Parathyroid adenoma (tissue), 2 donors: Measurements from ENCODE around the gene ENTHD1.

Experiments
- H2AFZ ChIP-seq: fragments of 300-600 bp; sonication (generic); one replicate; pipeline ENCODE4 v1.7.0; 2017; ENCODE audit warnings: antibody characterized with exemption, mild to moderate bottlenecking
- H3K27ac ChIP-seq: fragments of 300-600 bp; sonication (generic); one replicate; pipeline ENCODE4 v1.7.0; 2017
- H3K27me3 ChIP-seq: fragments of 300-600 bp; sonication (generic); one replicate; pipeline ENCODE4 v1.7.0; 2017; ENCODE audit warnings: low read length; ENCODE audit not compliant: control insufficient read depth, insufficient read depth
- H3K36me3 ChIP-seq: fragments of 300-600 bp; sonication (generic); one replicate; pipeline ENCODE4 v1.7.0; 2017; ENCODE audit warnings: low read length; ENCODE audit not compliant: control insufficient read depth, insufficient read depth
- H3K4me1 ChIP-seq: fragments of 300-600 bp; sonication (generic); one replicate; pipeline ENCODE4 v1.7.0; 2017; ENCODE audit warnings: control low read depth
- H3K4me2 ChIP-seq: fragments of 300-600 bp; sonication (generic); one replicate; pipeline ENCODE4 v1.7.0; 2017; ENCODE audit warnings: low read length
- H3K4me3 ChIP-seq: fragments of 300-600 bp; sonication (generic); one replicate; pipeline ENCODE4 v1.7.0; 2017; ENCODE audit warnings: low read depth, low read length
- H3K79me2 ChIP-seq: fragments of 300-600 bp; sonication (generic); one replicate; pipeline ENCODE4 v1.7.0; 2017; ENCODE audit warnings: control low read depth
- H3K9ac ChIP-seq: fragments of 300-600 bp; sonication (generic); one replicate; pipeline ENCODE4 v1.7.0; 2017; ENCODE audit warnings: mild to moderate bottlenecking
- H3K9me3 ChIP-seq: fragments of 300-600 bp; sonication (generic); one replicate; pipeline ENCODE4 v1.7.0; 2017; ENCODE audit warnings: low read length; ENCODE audit not compliant: control insufficient read depth
- TF ChIP-seq, protein P1 (sequence below): fragments of 300-600 bp; sonication (generic); IDR thresholded peaks from one replicate; pipeline ENCODE4 v1.7.0; 2017; ENCODE audit warnings: antibody characterized with exemption, mild to moderate bottlenecking
- donor health status: primary hyperparathyroidism.

The ENTHD1 gene

DNA sequence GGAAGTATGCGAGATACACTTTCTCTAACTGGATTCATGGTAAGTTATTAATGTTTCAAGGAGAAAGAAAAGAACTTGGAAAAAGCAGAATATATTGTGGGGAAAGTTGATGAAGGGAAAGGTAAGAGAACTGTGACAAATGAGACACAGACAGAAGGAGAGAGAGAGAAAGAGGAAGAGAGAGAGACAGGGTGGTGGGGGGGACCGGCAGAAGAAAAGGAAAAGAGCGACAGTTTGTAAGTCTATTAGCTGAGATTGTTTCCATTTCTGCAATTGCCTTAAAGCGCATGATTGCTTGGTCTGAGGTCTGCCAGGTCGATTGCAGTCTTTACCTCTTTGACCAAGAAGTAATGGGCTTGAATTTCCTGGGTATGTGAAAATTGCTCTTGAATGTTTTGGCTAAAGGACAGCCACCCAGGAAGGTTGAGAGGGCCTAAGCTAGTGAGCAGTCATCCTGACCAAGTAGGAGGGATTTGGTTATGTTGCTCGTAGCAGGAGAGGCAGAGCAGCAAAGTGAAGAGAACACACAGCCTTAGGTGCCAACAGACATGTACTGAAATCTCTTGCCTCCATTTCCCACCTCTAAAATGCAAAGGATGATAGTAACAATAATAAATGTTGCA lies 43.1 kb upstream of the ENTHD1 start:
- TF ChIP-seq, protein P1, sequence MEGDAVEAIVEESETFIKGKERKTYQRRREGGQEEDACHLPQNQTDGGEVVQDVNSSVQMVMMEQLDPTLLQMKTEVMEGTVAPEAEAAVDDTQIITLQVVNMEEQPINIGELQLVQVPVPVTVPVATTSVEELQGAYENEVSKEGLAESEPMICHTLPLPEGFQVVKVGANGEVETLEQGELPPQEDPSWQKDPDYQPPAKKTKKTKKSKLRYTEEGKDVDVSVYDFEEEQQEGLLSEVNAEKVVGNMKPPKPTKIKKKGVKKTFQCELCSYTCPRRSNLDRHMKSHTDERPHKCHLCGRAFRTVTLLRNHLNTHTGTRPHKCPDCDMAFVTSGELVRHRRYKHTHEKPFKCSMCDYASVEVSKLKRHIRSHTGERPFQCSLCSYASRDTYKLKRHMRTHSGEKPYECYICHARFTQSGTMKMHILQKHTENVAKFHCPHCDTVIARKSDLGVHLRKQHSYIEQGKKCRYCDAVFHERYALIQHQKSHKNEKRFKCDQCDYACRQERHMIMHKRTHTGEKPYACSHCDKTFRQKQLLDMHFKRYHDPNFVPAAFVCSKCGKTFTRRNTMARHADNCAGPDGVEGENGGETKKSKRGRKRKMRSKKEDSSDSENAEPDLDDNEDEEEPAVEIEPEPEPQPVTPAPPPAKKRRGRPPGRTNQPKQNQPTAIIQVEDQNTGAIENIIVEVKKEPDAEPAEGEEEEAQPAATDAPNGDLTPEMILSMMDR: no peak
- H3K9me3 ChIP-seq: no peaks in the 10 kb centered on the region
- no peak overlapping the region for H3K4me2 ChIP-seq
- H3K27ac ChIP-seq: no peak overlapping the region
- no peak overlapping the region for H2AFZ ChIP-seq
- no peak overlapping the region for H3K9ac ChIP-seq
- no peak overlapping the region for H3K4me3 ChIP-seq
- H3K36me3 ChIP-seq: no peaks in the 10 kb centered on the region
- H3K79me2 ChIP-seq: no peaks in the 10 kb centered on the region
- no peaks in the 10 kb centered on the region for H3K27me3 ChIP-seq
- no peaks in the 10 kb centered on the region for H3K4me1 ChIP-seq

DNA sequence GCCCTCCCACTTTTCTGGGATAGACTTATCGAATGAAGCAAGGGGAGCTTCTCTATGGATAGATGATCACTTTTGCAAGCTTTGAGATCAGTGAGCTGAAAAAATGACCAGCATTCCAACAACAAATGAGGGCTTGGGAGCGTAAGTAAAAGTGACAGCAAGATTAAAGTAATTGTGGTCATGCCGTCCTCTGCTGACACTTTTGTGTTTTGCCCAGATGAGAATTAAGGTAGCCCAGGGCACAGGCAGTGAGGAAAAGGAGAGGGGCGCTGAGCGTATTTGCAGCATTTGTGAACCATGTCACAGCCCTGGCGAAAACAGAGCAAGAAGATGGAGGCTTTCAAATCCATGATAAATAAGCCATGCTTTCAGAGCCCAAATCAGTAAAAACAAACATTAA lies 42.1 kb upstream of the ENTHD1 start:
- H3K27ac ChIP-seq: no peak overlapping the region
- H3K4me2 ChIP-seq: no peak overlapping the region
- H3K9ac ChIP-seq: no peak overlapping the region
- H3K9me3 ChIP-seq: no peaks in the 10 kb centered on the region
- no peak overlapping the region for H3K4me3 ChIP-seq
- H3K27me3 ChIP-seq: no peaks in the 10 kb centered on the region
- no peaks in the 10 kb centered on the region for H3K36me3 ChIP-seq
- no peaks in the 10 kb centered on the region for H3K4me1 ChIP-seq
- H2AFZ ChIP-seq: no peak overlapping the region
- TF ChIP-seq, protein P1: no peak
- no peaks in the 10 kb centered on the region for H3K79me2 ChIP-seq

DNA sequence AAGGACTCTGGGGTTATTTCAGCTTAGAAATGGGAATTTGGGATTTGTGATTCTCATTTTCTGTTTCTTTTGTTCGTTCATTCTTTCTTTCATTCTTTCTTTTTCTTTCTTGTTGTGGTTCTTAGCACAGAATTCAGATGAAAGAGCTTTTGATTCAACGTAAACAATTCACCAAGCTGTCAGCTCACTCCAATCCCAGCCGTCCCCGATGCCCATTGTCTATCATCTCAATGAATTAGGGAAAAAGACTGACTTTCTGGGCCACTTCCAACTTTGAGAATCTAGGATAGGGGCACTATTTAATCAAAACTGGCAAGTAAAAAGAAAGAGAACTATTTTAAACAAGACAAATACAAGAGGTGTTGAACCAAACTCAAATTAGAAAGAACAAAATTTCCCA lies 41.6 kb upstream of the ENTHD1 start:
- Histone ChIP-seq H3K79me2 (no peaks in the 10 kb centered on the region), H3K9ac (no peak overlapping the region), H3K4me1 (no peaks in the 10 kb centered on the region), H3K36me3 (no peaks in the 10 kb centered on the region), H3K9me3 (no peaks in the 10 kb centered on the region), H3K27me3 (no peaks in the 10 kb centered on the region), H3K4me3 (no peak overlapping the region), H3K27ac (no peak overlapping the region), H2AFZ (no peak overlapping the region), H3K4me2 (no peak overlapping the region)
- TF ChIP-seq, protein P1: no peak

DNA sequence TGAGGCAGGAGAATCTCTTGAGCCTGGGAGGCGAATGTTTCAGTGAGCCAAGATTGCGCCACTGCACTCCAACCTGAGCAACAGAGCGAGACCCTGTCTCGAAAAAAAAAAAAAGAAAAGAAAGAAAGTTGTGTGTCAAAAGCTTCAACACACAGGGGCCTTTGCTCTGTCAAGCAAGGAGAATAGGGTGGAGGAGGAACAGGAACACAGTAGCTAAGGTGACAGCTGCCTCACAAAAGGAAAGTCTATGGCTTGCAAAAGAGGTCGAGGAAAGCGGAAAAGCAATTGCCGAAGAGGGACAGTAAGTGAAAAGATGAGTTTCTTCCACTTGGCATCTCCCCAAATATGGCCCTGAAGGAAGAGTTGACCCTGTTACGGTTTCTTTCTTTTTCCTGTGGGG lies 40.2 kb upstream of the ENTHD1 start:
- Histone ChIP-seq H3K79me2 (no peaks in the 10 kb centered on the region), H2AFZ (no peak overlapping the region), H3K4me2 (no peak overlapping the region), H3K4me3 (no peak overlapping the region), H3K9me3 (no peaks in the 10 kb centered on the region), H3K36me3 (no peaks in the 10 kb centered on the region), H3K27ac (no peak overlapping the region), H3K27me3 (no peaks in the 10 kb centered on the region), H3K9ac (no peak overlapping the region), H3K4me1 (no peaks in the 10 kb centered on the region)
- TF ChIP-seq, protein P1: no peak

DNA sequence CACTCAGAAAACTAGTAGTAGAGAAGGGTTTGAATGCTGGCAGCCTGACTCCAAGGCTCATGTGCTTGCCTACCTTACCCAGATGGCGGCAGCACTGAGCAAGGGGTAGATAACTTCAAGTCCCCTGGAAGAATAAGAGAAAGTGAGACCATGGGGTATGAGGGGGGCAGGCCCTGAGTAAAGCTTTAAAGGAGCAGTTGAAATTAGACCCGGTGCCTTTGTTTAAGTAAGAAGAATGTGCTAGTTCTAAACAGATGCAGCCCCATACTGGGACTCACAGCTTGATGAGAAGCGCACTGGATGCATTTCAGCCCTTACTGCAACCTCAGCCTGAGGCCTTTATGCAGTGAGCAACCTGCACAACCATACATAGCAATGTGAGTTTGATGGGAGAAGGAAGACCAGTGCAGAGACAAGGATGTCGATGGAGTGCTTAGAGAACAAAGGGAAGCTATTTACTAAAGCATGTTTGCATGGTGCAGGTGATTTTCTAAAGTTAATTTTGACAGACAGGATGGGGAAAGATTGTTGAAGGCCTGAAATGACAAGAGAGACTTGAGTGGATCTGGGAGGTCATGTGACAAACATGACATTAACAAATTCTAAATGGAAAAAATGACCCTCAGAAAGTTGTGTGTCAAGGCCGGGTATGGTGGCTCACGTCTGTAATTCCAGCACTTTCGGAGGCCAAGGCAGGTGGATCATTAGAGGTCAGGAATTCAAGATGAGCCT lies 39.5 kb upstream of the ENTHD1 start:
- Histone ChIP-seq H3K27ac (no peak overlapping the region), H3K9ac (no peak overlapping the region), H3K9me3 (no peaks in the 10 kb centered on the region), H3K4me2 (no peak overlapping the region), H3K36me3 (no peaks in the 10 kb centered on the region), H3K4me3 (no peak overlapping the region), H2AFZ (no peak overlapping the region), H3K79me2 (no peaks in the 10 kb centered on the region), H3K27me3 (no peaks in the 10 kb centered on the region), H3K4me1 (no peaks in the 10 kb centered on the region)
- TF ChIP-seq, protein P1: peak; percentile 46
